Measurements from ENCODE around the gene FOXR2. TPM values are rescaled to one million over a fixed set of nuclear protein-coding genes. Genes with fewer than 3 reads are reported as not detected.

FOXR2 gene
- 0.07 TPM in 1 of 2 replicates, not detected in the other for total RNA-seq (2014; rRNA removed; shearing (Covaris generic))

- DNase-seq (ENCODE audit: low spot score), result no peak
These were observed at the start of gene FOXR2 for GRCh38 chrX:55623100-55623499. Gene FOXR2, plus strand, starts transcription at chrX:55623400. Its CDS starts 312 bp downstream, at chrX:55623712.

- no peak for DNase-seq (ENCODE audit: low spot score)
These were observed 44.1 kb upstream of the FOXR2 start for GRCh38 chrX:55579115-55579514.

GRCh38 chrX:55582447-55582846 lies 40.8 kb upstream of the FOXR2 start:
- no peak for DNase-seq (ENCODE audit: low spot score)

GRCh38 chrX:55593296-55593695 lies 29.9 kb upstream of the FOXR2 start:
- DNase-seq (ENCODE audit: low spot score), result no peak

GRCh38 chrX:55593756-55594257 lies 29.4 kb upstream of the FOXR2 start:
- no peak for DNase-seq (ENCODE audit: low spot score)

- no peak for DNase-seq (ENCODE audit: low spot score)
These were observed 24.9 kb upstream of the FOXR2 start for GRCh38 chrX:55598333-55598732.

- DNase-seq (ENCODE audit: low spot score), result no peak
These were observed 3.7 kb upstream of the FOXR2 start for GRCh38 chrX:55619547-55619946.

GRCh38 chrX:55624403-55624802 lies 1.2 kb downstream of the FOXR2 start:
- DNase-seq (ENCODE audit: low spot score), result no peak

- no peak for DNase-seq (ENCODE audit: low spot score)
These were observed 12.9 kb downstream of the FOXR2 start for GRCh38 chrX:55636109-55636508.

GRCh38 chrX:55638933-55639332 lies 15.7 kb downstream of the FOXR2 start:
- DNase-seq (ENCODE audit: low spot score), result no peak

GRCh38 chrX:55640854-55641253 lies 17.7 kb downstream of the FOXR2 start:
- DNase-seq (ENCODE audit: low spot score), result no peak

- no peak for DNase-seq (ENCODE audit: low spot score)
These were observed 25.2 kb downstream of the FOXR2 start for GRCh38 chrX:55648434-55648833.

- DNase-seq (ENCODE audit: low spot score), result no peak
These were observed 36.7 kb downstream of the FOXR2 start for GRCh38 chrX:55659931-55660330.

GRCh38 chrX:55663584-55663983 lies 40.4 kb downstream of the FOXR2 start:
- DNase-seq (ENCODE audit: low spot score), result no peak

GRCh38 chrX:55668084-55668483 lies 44.9 kb downstream of the FOXR2 start:
- DNase-seq (ENCODE audit: low spot score), result no peak

Other genes with a start within 250 kb of the FOXR2 start
- gene MAGEH1, start 171.3 kb upstream of the FOXR2 start, total RNA-seq (2014; rRNA removed; shearing (Covaris generic)), result 8.3 and 10.9 TPM in 2 replicates
- 0.21 and 0.50 TPM in 2 replicates for gene USP51, start 133.6 kb upstream of the FOXR2 start, total RNA-seq (2014; rRNA removed; shearing (Covaris generic))
- gene RRAGB, start 94.3 kb downstream of the FOXR2 start, total RNA-seq (2014; rRNA removed; shearing (Covaris generic)), result 24.9 and 32.1 TPM in 2 replicates

All from A172 (cell line).